GM19099 (cell line): ENCODE data around the gene GTSE1.
A peak's percentile ranks its signal among the peaks of the same experiment; 100 is the strongest.

ENCODE experiments used
- POLR2A ChIP-seq: IDR thresholded peaks from 3 replicates; pipeline ENCODE4 v1.6.1; 2011; ENCODE audit warnings: low read depth; ENCODE audit not compliant: insufficient read length; ENCODE audit errors: extremely low read depth

Gene GTSE1, protein sequence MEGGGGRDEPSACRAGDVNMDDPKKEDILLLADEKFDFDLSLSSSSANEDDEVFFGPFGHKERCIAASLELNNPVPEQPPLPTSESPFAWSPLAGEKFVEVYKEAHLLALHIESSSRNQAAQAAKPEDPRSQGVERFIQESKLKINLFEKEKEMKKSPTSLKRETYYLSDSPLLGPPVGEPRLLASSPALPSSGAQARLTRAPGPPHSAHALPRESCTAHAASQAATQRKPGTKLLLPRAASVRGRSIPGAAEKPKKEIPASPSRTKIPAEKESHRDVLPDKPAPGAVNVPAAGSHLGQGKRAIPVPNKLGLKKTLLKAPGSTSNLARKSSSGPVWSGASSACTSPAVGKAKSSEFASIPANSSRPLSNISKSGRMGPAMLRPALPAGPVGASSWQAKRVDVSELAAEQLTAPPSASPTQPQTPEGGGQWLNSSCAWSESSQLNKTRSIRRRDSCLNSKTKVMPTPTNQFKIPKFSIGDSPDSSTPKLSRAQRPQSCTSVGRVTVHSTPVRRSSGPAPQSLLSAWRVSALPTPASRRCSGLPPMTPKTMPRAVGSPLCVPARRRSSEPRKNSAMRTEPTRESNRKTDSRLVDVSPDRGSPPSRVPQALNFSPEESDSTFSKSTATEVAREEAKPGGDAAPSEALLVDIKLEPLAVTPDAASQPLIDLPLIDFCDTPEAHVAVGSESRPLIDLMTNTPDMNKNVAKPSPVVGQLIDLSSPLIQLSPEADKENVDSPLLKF

DNA sequence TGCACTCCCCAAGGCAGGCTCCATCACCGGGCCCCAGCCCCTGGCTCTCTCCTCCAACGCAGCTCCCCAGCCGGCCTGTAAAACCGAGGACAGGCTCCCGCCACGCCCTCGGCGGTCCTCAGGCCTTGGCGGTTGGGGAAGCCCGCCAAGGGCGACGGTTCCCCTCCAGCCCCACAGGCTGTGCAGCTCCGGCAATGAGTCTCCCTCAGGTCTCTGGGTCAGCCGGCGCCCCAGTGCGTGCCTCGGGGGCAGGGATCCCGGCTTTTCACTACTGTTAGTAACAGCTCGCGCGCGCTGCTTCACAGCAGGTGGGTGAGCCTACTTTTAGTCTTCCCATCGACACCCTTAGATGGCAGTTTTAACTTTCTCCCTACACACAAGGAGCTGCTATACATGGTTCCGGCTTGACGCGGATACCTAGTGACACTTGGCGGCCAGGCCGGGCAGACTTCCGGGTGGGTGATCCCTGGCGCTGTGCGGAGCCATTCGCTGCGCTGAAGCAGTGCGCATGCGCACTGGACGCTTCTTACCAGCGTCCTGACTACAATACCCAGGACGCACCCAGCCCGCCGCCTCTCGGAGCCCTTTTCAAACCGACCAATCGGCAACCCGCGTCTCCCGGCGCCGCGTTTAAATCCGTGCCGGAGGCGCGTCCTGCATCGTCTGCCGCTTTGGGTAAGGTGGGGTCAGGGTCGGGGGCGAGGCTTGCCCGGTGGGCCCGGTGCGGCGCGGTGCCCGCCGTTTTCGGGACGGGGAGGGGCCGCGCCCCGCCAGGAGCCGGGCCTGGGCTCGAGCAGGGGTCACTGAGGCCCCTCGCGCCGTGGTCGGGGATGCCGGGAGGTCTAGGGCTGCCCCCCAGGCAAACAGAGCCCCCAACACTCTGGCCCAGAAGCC is at the start of gene GTSE1:
TSS of gene GTSE1 (plus strand) at position 614 of the 894 bp plus-strand sequence. CDS start 531 bp downstream, outside the sequence.
- TF ChIP-seq POLR2A = peak; percentile 88

DNA sequence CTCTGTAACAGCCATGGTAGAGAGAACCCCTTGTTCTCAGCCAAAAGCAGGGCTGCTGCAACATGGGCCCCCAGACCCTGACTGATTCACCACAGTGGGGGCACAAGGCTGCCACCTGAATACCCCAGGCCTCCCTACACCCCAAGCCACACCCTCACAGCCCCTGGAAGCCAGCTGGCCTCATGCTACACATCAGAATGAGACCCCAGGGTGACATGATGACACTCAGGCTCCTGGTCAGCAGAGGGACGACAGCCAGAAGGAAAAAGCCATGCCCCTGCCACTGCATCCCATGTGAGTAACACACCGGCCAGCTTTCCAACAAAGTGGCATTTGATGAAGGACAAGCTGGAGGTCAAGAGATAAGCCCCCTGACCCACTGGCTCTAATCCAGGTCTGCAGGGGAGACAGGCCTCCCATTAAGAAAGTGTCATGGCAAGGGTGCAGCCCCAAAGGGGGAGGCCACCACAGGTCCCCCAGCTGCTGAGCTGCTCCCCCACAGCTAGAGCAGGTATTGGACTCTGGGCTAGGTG is 49.2 kb upstream of the GTSE1 start:
- no peak for TF ChIP-seq POLR2A

DNA sequence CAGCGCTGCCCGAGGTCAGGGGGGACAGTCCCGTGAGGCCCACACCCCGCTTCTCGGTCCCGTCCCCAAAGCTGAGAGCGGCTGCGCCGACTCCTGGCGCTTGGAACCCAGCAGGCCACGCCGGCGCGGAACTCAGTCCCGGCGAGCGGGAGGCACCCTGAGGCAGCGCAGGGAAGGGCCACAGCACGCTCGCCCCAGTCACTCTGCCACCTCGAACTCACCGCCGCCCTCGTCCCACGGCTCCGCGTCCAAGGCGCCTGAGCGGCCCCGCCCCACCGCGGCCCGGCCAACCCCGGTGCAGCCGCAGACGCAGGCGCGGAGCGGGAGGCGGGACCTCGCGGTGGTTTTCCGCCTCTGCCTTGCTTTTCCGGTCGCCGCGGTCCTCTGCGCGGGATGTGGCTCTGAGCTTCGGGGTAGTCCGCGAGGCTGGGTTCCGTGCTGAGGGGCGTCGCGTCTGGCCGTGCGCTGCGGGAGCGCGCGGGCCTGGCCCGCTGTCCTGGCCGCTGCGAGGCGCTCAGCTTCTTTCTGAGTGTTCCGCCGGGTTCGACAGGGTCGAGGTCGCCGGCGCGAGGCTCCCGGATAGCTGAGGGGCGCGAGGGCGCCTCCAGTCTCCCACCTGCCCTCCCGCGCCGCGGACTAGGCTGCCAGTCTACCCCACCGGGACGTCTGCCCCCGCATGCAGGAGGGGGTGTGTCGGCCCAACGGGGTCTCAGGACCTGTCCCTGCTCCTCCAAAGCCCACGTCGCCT is 46.5 kb upstream of the GTSE1 start, which contains the start of gene CDPF1:
TSS of gene CDPF1 (minus strand) at position 259 of the 748 bp plus-strand sequence. CDS start 2,009 bp downstream, outside the sequence.
- peak; percentile 92 for TF ChIP-seq POLR2A

GRCh38 chr22:46250783-46251125 is 45.9 kb upstream of the GTSE1 start:
- no peak for TF ChIP-seq POLR2A

- no peak for TF ChIP-seq POLR2A
Measured at GRCh38 chr22:46251266-46251665, 45.4 kb upstream of the GTSE1 start.

- no peak for TF ChIP-seq POLR2A
Measured at GRCh38 chr22:46251816-46252380, 44.8 kb upstream of the GTSE1 start.

DNA sequence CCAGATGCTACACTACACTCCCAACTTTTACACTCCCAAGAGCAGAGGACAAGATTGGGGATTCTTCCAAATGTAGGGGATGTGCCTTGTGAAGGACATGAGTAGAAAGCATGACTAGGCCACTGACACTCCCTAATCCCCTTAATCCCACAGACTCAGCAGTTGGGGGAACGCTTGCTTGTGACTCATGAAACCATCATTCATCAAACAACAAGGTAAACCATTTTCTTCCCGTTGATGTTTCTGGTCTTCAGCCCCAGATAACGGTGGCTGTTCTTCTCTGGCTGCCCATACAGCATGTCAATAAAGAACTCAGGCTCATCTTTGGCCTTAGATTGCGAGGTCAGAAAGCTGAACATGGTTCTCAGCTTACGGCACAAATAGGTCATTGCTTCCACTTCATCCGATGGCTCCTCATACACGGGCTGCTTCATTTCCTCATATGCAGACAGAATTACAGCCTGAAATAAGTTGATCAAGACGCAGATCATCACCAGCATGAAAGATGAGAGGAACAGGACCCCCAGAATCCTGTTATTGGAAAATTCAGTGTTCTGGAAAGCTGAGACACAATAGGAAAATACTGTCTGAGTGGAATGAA is 40.2 kb upstream of the GTSE1 start:
- no peak for TF ChIP-seq POLR2A

GRCh38 chr22:46259374-46259773 is 37.3 kb upstream of the GTSE1 start:
- TF ChIP-seq POLR2A = no peak

GRCh38 chr22:46260038-46260437 is 36.6 kb upstream of the GTSE1 start:
- no peak for TF ChIP-seq POLR2A

DNA sequence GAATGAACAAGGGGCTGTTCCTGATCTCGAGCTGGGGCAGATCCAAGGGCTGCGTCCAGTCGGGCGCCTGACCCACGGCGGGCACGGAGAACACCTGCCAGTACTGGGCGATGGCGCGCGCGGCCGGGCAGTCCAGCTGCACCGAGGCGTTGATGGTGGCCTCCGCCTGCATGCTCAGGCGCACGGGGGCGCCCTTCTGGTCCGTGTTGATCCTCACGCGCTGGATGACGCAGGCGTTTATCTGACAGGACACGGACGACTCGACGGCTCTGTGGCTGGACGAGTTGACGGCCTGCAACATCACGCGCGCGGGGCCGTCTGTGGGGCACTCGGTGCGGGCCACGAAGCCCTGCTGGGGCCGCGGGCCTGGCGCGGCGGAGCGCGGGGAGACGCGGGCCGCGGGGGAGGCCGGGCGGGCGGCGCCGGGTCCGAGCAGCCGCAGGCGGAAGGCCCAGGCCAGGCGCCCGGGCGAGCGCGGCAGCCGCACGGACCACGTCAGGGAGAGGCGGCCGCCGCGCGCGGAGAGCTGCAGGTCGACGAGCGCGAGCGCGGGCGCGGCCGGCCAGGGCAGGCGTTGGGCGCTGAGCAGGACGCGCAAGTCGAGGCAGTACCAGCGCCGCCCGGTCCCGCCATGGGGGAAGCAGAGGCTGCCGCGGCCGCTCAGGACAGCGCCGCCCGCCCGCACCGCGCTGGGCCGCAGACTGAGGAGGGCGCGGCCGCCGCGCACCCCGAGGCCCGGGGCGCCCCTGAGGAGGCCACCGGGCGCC is 34.0 kb upstream of the GTSE1 start:
- no peak for TF ChIP-seq POLR2A

GRCh38 chr22:46263216-46263590 is 33.5 kb upstream of the GTSE1 start, which contains the start of gene PKDREJ:
PKDREJ (minus strand) TSS chr22:46263343; CDS start chr22:46263322, 21 bp downstream.
- no peak for TF ChIP-seq POLR2A

GRCh38 chr22:46267431-46268279 is 29.0 kb upstream of the GTSE1 start, which contains the start of gene TTC38:
TTC38 (plus strand) TSS chr22:46268008; CDS start chr22:46268040, 32 bp downstream.
- peak; percentile 73 for TF ChIP-seq POLR2A
